GM12891 (cell line): ENCODE data around the gene TLCD2.

Source experiments
- POLR2A ChIP-seq: IDR thresholded peaks from 2 replicates; pipeline ENCODE4 v1.6.1; 2011; ENCODE audit warnings: low read depth, low read length, control low read depth
- TAF1 ChIP-seq: IDR thresholded peaks from 2 replicates; pipeline ENCODE4 v1.6.1; 2011; ENCODE audit warnings: low read depth, low read length, control low read depth

DNA sequence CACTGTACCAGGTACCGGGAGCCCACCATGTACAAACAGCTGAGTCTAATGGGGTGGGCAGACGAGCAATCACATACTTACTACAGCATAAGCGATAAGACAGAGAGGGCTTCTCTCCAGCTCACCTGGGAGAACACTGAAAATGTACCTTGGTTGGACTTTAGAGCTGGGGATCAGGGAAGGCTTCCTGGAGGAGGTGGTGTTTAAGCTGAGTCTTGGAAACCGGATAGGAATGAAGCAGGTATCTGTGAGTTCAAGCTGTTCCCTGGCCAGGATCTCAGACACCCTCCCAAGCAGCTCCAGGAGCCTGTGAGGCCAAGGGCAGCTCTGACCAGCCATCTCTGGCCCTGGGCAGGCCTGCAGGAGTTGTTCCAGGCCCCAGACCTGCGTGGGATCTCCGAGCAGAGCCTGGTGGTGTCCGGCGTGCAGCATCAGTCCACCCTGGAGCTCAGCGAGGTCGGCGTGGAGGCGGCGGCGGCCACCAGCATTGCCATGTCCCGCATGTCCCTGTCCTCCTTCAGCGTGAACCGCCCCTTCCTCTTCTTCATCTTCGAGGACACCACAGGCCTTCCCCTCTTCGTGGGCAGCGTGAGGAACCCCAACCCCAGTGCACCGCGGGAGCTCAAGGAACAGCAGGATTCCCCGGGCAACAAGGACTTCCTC, 43.7 kb upstream of the TLCD2 start:
- TF ChIP-seq POLR2A (no peak), TAF1 (no peak)
